HepG2 (cell line): Measurements from ENCODE around the gene SNRPD3. TPM values are rescaled to one million over a fixed set of nuclear protein-coding genes. Genes with fewer than 3 reads are reported as not detected.
"Not testable (repeated sequence)": the region's sequence is repeated elsewhere in the genome, so short reads cannot be mapped to it uniquely, and the experiment has no call there.

Source experiments
- ATAC-seq: fragments of 200-7000 bp; cut with Tn5 transposase; 3 replicates; pipeline ENCODE4 v1.9.1; 2020; ENCODE audit warnings: mild to moderate bottlenecking, moderate library complexity
- BruUV-seq: library from RNA; stranded (reverse); fragments of 400-500 nt; replicated peaks from 2 replicates; lab custom pipeline; 2021; lab: Mats Ljungman, UMichigan
- CTCF ChIA-PET: fragments of 300-600 bp; formaldehyde crosslinking; extraction: SDS; loops from one replicate; lab custom pipeline; 2021; ENCODE audit warnings: low total read pairs, inconsistent platforms, low intra/inter-chr PET ratio; lab: Yijun Ruan, JAX
- POLR2A ChIA-PET: fragments of 350-600 bp; sonication (Branson Sonifier 250); formaldehyde crosslinking; loops from one replicate; lab custom pipeline; 2020; ENCODE audit warnings: antibody characterized with exemption, inconsistent platforms; lab: Yijun Ruan, JAX
- DNase-seq: peaks from one replicate; pipeline ENCODE4 v3.0.0-alpha.2; 2015; ENCODE audit warnings: low spot score
- FAIRE-seq: peaks from 3 replicates; lab custom pipeline; 2011; peaks lifted over from hg19 to GRCh38; lab: Jason Lieb, UNC
- H2AFZ ChIP-seq: one replicate; pipeline ENCODE4 v1.6.1; 2011; ENCODE audit warnings: low read length, inconsistent platforms
- H3K27ac ChIP-seq: fragments of 300-600 bp; 3 replicates; pipeline ENCODE4 v1.8.0; 2011; ENCODE audit warnings: mixed run types, mild to moderate bottlenecking, mixed read lengths, low read length, inconsistent platforms; ENCODE audit not compliant: insufficient read depth; ENCODE audit errors: extremely low read length
- H3K27me3 ChIP-seq, 2 experiments: fragments of 200-600 bp in 1 of 2; 2 replicates in 1 of 2; 3 replicates in 1 of 2; pipeline versions ENCODE4 v1.6.0 to v1.8.0; 2011; ENCODE audit warnings: low read length in 2 of 2, mild to moderate bottlenecking in 2 of 2, moderate library complexity in 2 of 2, inconsistent platforms in 1 of 2; ENCODE audit not compliant: insufficient read depth in 2 of 2, control insufficient read depth in 1 of 2
- H3K36me3 ChIP-seq, 2 experiments: fragments of 200-600 bp in 1 of 2; replicated peaks in 1 of 2; 2 replicates in 1 of 2; 3 replicates in 1 of 2; pipeline versions ENCODE4 v1.5.1 to v1.8.0; 2011; ENCODE audit warnings: low read length in 2 of 2, inconsistent platforms in 1 of 2; ENCODE audit not compliant: insufficient read depth in 2 of 2, control insufficient read depth in 1 of 2
- H3K4me1 ChIP-seq: 2 replicates; pipeline ENCODE4 v1.5.1; 2012; ENCODE audit warnings: low read length, inconsistent platforms; ENCODE audit not compliant: insufficient read depth
- H3K4me2 ChIP-seq: 2 replicates; pipeline ENCODE4 v1.6.0; 2011; ENCODE audit warnings: low read depth, low read length, inconsistent platforms
- H3K4me3 ChIP-seq, 3 experiments: fragments of 200-600 bp in 1 of 3; sonication (generic), shearing (Covaris generic) in 1 of 3; replicated peaks in 1 of 3; 2 replicates each; pipeline ENCODE4 v1.5.1; 2011 to 2016; ENCODE audit warnings: low read length in 3 of 3, inconsistent platforms in 2 of 3, low read depth in 2 of 3, mild to moderate bottlenecking in 2 of 3, control low read depth in 1 of 3, mixed read lengths in 1 of 3; ENCODE audit not compliant: insufficient read depth in 1 of 3
- H3K79me2 ChIP-seq: one replicate; pipeline ENCODE4 v1.6.1; 2011; ENCODE audit warnings: low read length, inconsistent platforms; ENCODE audit not compliant: insufficient read depth
- H3K9ac ChIP-seq: 2 replicates; pipeline ENCODE4 v1.6.0; 2011; ENCODE audit warnings: mild to moderate bottlenecking, low read depth, low read length, inconsistent platforms; ENCODE audit not compliant: insufficient read depth
- H3K9me3 ChIP-seq: 2 replicates; pipeline ENCODE4 v1.5.1; 2012; ENCODE audit warnings: mild to moderate bottlenecking, low read length
- H4K20me1 ChIP-seq: 2 replicates; pipeline ENCODE4 v1.6.0; 2011; ENCODE audit warnings: inconsistent platforms, mild to moderate bottlenecking, low read length, moderate library complexity; ENCODE audit not compliant: insufficient read depth
- ARID4A ChIP-seq: sonication (generic); formaldehyde crosslinking; IDR thresholded peaks from 2 replicates; pipeline ENCODE4 v1.5.0; 2020; ENCODE audit warnings: mild to moderate bottlenecking, missing genetic modification reagents, borderline replicate concordance
- FOSL2 ChIP-seq: sonication (generic); formaldehyde crosslinking; IDR thresholded peaks from 2 replicates; pipeline ENCODE4 v1.4.0; 2020; ENCODE audit warnings: missing genetic modification reagents
- FOXC1 ChIP-seq: sonication (generic); formaldehyde crosslinking; IDR thresholded peaks from 2 replicates; pipeline ENCODE4 v1.8.0; 2022; ENCODE audit warnings: mild to moderate bottlenecking, missing genetic modification reagents, borderline replicate concordance
- HDAC1 ChIP-seq: sonication (generic); formaldehyde crosslinking; IDR thresholded peaks from 2 replicates; pipeline ENCODE4 v1.5.1; 2020; ENCODE audit warnings: mild to moderate bottlenecking, missing genetic modification reagents
- NFYC ChIP-seq: IDR thresholded peaks from 2 replicates; pipeline ENCODE4 v1.6.1; 2016; ENCODE audit warnings: missing genetic modification reagents, missing compliant biosample characterization
- PHF21A ChIP-seq: sonication (generic); formaldehyde crosslinking; IDR thresholded peaks from 2 replicates; pipeline ENCODE4 v1.5.0; 2020; ENCODE audit warnings: mild to moderate bottlenecking, missing genetic modification reagents
- POLR2A ChIP-seq, 2 experiments: IDR thresholded peaks; 2 replicates each; pipeline ENCODE4 v1.6.1; 2011; ENCODE audit warnings: low read depth in 2 of 2, low read length in 2 of 2, mild to moderate bottlenecking in 1 of 2, moderate library complexity in 1 of 2; ENCODE audit not compliant: insufficient read depth in 1 of 2
- TRAFD1 ChIP-seq: sonication (generic); formaldehyde crosslinking; IDR thresholded peaks from 2 replicates; pipeline ENCODE4 v1.5.1; 2020; ENCODE audit warnings: missing genetic modification reagents, mild to moderate bottlenecking, borderline replicate concordance
- ZNF143 ChIP-seq: sonication (generic); formaldehyde crosslinking; IDR thresholded peaks from 2 replicates; pipeline ENCODE4 v1.4.0; 2020; ENCODE audit warnings: missing genetic modification reagents
- ZNF280D ChIP-seq: sonication (generic); formaldehyde crosslinking; IDR thresholded peaks from 2 replicates; pipeline ENCODE4 v1.5.1; 2020; ENCODE audit warnings: mild to moderate bottlenecking, missing genetic modification reagents
- ZNF746 ChIP-seq: sonication (generic); formaldehyde crosslinking; IDR thresholded peaks from 2 replicates; pipeline ENCODE4 v1.8.0; 2022; ENCODE audit warnings: mild to moderate bottlenecking, missing genetic modification reagents
- ZNF75D ChIP-seq: sonication (generic); formaldehyde crosslinking; IDR thresholded peaks from 2 replicates; pipeline ENCODE4 v1.8.1; 2023; ENCODE audit warnings: missing genetic modification reagents, mild to moderate bottlenecking, borderline replicate concordance
- WGBS: methylation state at CpG from one replicate; pipeline ENCODE4 v1.1.6; 2017; ENCODE audit warnings: low lambda C conversion rate; 5-methylcytosine and 5-hydroxymethylcytosine counted together
- in situ Hi-C: cut with HindIII; loops from 2 replicates; pipeline ENCODE4 v1.10.0; 2017; ENCODE audit warnings: low pct_unique_long_range_greater_than_20kb; ENCODE audit not compliant: extremely low pct_ligation_motif_present
- intact Hi-C: fragments of 100-400 bp; cut with micrococcal nuclease; formaldehyde crosslinking; loops from one replicate; pipeline ENCODE4 v1.10.0; 2022; ENCODE audit not compliant: unreplicated experiment
- polyA plus RNA-seq, 8 experiments: library from polyadenylated mRNA; depleted of rRNA in 3 of 8; stranded (reverse) in 7 of 8; unstranded in 1 of 8; fragments of >200 nt; fragmentation: Illumina TruSeq in 4 of 8; extraction: Trizol in 4 of 8; gene quantifications; 2 replicates each; pipeline versions ENCODE4 v1.2.1 to v1.2.3, GENCODE V29; 2011 to 2016; ENCODE audit warnings: low read depth in 4 of 8, missing spikeins in 1 of 8, mixed read lengths in 1 of 8; ENCODE audit not compliant: insufficient read depth in 1 of 8
- total RNA-seq, 5 experiments: library from RNA; depleted of rRNA; stranded (reverse); fragments of >200 nt; fragmentation: Illumina TruSeq; extraction: Trizol; gene quantifications; 2 replicates each; pipeline ENCODE4 v1.2.3, GENCODE V29; 2016; ENCODE audit warnings: low read depth in 1 of 5

SNRPD3 gene
- total and polyA plus RNA-seq, 2 of the 13 experiments (the other 11 are each of a cell fraction or from before 2014, with no cell fraction given) = 110 to 209 TPM

DNA sequence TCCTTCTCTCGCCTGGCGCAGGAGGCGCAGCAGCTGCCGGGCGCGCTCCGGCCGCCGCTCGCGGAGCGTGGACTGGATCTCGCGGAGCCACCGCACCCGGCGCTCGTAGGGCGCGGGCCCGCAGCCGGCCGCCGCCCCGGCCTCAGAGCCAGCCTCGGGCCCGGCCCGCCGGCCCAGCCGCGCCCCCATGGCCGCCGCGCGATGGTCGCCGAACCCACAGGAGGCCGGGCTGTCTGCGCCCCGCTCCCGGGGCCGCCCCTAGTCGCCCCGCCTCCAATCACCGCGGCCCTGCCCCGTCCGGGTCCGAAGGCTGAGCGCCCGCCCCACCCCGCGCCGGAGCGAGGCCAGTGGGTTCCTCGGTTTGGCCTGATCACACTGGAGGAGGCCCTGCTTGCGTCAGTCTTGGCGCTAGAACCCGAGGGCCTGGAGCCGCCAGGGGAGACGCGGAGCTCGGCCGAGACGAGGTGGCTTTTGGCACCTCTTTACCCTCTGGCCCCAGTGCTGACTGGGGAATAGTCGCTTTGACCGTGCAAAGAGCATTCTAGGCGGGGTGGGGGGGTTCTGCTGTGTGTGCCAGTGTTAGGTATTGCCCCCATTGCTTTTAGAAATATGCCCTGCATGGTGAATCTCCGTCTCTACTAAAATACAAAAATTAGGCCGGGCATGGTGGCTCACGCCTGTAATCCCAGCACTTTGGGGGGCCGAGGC is 37.2 kb downstream of the SNRPD3 start, which contains the start of gene LRRC75B (continued):
- TF ChIP-seq ZNF280D (CRISPR knock-in tag) (0 out of 2 replicates have a peak, but pooled peaks have one; percentile 20), POLR2A (IDR thresholded peaks at IDR 0.05; ENCODE audit: insufficient read depth in 1 of 2, low read depth in 2 of 2, low read length in 2 of 2) (peak; percentile 86 to 94), NFYC (peak; percentile 37; the same call in 1 of the 2 replicates), ZNF143 (no peak), ZNF75D (CRISPR knock-in tag) (no peak), FOSL2 (CRISPR knock-in tag) (peak; percentile 61), TRAFD1 (CRISPR knock-in tag) (no peak)
- TF ChIP-seq, all 625 proteins: peak for 227

- TSS peak; percentile 92 for BruUV-seq
- Histone ChIP-seq H3K27ac (peak overlapping the region; percentile 97), H3K4me2 (peak overlapping the region; percentile 99), H3K79me2 (peaks cover 10% of the 10 kb centered on the region), H3K4me3 (peak overlapping the region; percentile 65 to 88 (median 74)), H3K4me1 (peaks cover 70% of the 10 kb centered on the region), H3K9ac (peak overlapping the region; percentile 94)
- H3K9me3 ChIP-seq, H4K20me1 ChIP-seq, DNase-seq, intact Hi-C loops, H3K27me3 ChIP-seq, CTCF ChIA-PET, H2AFZ ChIP-seq, H3K36me3 ChIP-seq, FAIRE-seq, ATAC-seq: not testable (repeated sequence)
- POLR2A ChIA-PET = interaction anchor here (0.7 to 5.7 kb wide), 18 partner anchors 9 to 88 kb away, joined by 3 to 76 read pairs (median 5); partner anchors contain the start of genes GGT1, GUCD1 and SNRPD3
- under 1% methylated on average over 10 of the region's 10 CpGs for WGBS
- in situ Hi-C loops = loop anchor here (5.0 kb wide), 1 partner anchor 36 kb away; the partner anchor contains the start of genes GUCD1 and SNRPD3
- TF ChIP-seq ZNF746 (peak; percentile 41; the same call in 1 of the 2 replicates), FOXC1 (CRISPR knock-in tag) (0 out of 2 replicates have a peak, but pooled peaks have one; percentile 0), HDAC1 (0 out of 2 replicates have a peak, but pooled peaks have one; percentile 4), ARID4A (peak; percentile 32; the same call in 1 of the 2 replicates), PHF21A (0 out of 2 replicates have a peak, but pooled peaks have one; percentile 12)
These were observed 37.7 kb downstream of the SNRPD3 start for GRCh38 chr22:24593559-24593835.
